Measurements from ENCODE around the gene LPCAT1. TPM values are rescaled to one million over a fixed set of nuclear protein-coding genes. Genes with fewer than 3 reads are reported as not detected.
"Not testable (repeated sequence)": the region's sequence is repeated elsewhere in the genome, so short reads cannot be mapped to it uniquely, and the experiment has no call there.

The LPCAT1 gene
- total RNA-seq, 1 donor from 2014 or later, result 77.0 TPM

DNA sequence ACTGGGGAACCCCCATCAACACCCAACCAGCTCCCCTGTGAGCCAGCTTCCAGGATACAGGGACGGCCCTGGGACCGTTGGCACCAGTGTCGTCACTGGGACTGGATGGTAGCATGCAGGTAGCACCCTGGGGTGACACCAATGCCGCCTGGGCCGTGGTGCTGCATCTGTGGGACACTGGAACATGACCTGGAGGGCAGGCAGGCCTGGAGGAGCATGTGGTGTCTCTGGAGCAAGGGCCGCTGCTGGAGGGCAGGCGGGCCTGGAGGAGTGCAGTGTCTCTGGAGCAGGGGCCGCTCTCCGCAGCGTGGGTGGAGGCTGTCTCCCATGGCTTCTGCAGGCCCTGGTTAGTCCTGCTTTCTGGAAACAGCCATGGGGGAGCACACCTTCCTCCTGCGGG, 13.1 kb downstream of the LPCAT1 start:
- DNase-seq (ENCODE audit: extremely low read depth, low read depth, low spot score), result no peak

DNA sequence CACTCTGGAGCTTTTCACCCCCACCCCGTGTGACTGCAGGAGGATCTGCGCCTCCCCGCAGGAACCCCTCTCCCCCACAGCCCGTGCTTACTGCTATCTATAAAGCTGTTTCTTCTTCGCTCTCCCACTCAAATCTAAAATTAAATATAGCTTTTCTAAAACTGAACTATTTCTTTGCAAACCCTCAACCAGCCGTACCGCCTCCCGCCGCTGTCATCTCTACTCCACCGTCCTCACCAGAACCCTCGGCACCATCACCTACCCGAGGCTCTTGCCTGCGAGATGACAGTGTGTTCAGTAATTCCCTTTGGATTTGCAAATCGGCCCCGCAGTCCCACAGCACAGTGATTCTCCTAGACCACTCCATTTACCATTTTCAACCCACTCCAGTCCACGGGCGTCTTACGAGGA, 13.6 kb downstream of the LPCAT1 start:
- DNase-seq (ENCODE audit: extremely low read depth, low read depth, low spot score), result no peak

DNA sequence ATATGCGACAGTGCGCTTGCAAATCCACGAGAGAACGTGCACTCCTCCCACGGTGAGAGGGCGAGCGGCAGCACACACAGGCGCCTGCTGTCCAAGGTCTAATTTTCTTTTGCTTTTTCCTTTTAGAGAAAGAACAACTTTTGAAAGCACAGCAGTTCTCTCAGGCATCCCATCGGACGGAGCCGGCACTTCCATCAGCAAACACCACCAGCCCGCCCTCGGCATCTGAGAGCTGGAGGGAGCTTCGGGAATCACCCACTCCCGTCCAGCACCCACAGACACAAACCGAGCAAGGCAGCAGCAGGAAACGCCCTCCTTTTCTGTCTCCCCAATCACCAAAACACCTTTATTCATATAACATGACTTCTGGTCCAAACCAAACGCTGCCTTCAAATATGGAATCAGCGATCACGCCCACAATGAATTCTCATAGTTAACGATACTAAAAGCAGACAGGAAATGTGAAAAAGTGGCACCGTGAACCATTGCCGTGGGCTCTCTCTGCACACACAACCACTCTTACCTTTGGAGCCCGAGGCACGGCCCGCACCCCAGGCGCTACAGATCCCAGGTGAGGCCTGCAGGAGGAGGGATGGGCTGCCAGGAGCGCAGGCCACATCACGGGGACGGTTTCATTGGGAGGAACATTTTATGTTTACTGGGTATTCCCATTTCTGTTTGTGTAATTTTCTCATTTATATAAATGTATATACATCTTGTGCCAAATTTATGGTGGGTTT, 14.2 kb downstream of the LPCAT1 start:
- DNase-seq (ENCODE audit: extremely low read depth, low read depth, low spot score), result no peak

DNA sequence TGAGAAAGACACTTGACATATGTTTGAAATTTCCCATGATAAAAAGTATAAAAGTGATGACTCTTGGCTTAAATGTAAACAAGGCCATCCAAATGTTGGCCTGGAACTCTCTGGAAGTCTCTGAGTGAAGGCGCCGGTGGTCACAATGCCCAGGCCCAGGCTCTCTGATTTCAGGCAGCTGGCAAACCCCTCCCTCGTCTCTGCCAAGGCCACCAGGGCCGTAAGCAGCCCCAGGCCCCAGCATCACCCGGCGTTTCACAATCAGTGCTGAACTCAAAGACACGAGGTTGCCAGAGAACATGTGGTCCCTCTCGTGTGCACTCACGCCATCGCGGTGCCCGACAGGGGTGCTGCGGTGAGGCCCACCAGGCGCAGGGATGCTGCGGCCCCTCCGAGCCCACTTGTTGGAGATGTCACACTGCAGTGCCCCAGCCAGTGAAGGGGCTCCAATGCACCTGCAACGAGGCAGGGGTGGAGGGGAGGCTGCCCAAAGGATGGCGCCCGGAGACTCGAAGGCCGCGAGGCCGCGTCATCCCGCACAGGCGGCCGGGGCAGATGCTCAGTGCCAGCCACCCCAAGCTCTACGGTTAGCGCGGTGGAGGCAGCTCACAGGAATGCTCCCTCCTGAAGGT, 15.0 kb downstream of the LPCAT1 start:
- no peak for DNase-seq (ENCODE audit: extremely low read depth, low read depth, low spot score)

DNA sequence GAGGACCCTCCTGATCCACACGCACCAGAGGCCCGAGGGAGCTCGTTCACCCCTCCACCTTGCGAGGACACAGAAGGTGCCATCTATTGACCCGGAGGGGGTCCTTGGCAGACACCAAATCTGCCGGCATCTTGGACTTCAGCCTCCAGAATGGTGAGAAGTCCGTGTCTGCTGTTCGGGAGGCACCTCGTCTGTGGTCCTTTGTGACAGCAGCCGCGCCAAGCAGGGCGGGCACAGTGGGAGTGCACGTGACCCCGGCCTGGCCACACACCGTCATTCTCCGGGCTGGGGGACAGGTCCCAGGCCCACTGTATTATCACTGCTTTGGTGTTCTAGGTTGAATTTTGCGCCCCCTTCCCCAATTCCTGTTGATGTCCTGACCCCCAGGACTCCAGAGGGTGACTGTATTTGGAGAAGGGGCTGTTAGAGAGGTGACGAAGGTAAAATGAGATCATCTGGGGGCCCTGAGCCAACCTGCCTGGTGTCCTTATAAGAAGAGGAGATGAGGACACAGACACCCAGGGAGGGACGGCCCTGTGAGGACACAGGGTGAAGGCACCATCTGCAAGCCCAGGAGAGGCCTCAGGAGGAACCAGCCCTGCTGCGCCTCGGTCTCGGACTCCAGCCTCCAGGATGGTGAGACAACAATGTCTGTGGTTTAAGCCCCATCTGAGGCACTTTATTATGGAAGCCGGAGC, 15.7 kb downstream of the LPCAT1 start:
- no peak for DNase-seq (ENCODE audit: extremely low read depth, low read depth, low spot score)

DNA sequence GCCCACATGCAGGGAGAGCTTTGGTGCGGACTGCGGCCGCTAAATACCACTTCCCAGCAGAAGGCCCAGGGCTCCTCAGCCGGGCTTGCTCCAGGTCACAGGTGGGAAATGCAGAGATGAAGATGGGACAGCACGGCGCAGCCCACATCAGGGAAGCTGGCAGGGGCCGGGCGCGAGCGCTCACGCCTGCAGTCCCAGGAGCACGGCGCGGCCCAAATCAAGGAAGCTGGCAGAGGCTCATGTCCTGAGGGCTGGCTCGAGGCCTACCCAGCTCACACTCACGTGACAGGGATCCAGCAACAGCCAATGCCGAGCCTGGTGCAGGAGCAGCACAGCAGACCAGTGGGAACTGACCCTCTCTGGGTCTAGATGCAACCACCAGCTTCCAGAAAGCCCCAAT, 16.3 kb downstream of the LPCAT1 start:
- no peak for DNase-seq (ENCODE audit: extremely low read depth, low read depth, low spot score)

DNA sequence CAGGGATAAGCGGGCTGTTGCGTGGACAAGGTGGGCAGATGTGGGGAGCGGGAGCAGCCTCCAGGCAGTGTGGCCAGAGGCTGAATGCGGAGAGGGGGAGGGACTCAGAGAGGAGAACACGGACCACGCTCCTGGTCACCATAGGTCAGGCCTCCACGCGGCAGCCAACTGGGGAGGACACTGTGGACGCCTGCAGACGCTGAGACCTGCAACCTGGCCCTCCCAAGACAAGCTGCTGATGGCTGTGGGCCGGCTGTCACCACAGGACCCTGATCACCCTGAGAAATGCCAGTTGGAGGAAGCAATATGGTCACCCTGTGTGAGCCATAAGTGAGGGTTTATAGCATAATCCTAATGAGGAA, 16.8 kb downstream of the LPCAT1 start:
- DNase-seq (ENCODE audit: extremely low read depth, low read depth, low spot score), result no peak

DNA sequence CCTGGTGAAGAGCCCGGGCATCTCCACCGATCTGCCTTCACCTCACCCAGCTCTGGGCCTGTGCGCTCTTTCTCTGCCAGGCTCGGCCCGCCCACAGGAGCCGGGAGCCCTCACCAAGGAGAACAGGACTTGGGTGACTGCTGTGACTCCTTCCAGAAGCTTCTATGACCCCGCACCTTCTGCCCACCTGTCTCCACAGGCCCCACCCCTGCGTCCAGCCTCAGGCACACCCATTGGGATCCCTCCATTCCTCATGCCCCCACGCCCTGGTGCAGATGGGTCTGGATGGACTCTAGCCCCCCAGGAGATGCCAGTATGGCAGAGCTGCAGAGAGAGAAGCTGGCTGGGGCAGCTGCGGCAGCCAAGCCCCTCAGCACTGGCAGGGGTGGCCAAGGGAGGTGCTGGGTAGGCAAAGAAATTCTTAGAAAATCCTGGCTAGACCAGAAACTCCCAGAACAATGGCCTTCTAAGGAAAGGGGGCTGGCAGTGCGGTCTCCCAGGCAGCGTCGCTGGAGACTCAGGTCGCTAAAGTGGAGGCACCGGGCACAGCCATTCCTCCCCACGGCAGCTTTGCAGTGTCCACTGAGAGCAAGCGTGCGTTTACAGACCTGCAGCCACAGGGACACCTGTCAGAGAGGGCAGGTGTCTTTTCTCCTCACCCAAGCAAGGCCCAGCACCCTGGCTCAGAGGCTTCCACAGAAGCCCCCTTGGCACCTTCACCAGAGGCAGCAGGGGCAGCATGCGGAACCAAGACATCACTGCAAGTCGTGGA, 17.3 kb downstream of the LPCAT1 start:
- DNase-seq (ENCODE audit: extremely low read depth, low read depth, low spot score), result no peak

DNA sequence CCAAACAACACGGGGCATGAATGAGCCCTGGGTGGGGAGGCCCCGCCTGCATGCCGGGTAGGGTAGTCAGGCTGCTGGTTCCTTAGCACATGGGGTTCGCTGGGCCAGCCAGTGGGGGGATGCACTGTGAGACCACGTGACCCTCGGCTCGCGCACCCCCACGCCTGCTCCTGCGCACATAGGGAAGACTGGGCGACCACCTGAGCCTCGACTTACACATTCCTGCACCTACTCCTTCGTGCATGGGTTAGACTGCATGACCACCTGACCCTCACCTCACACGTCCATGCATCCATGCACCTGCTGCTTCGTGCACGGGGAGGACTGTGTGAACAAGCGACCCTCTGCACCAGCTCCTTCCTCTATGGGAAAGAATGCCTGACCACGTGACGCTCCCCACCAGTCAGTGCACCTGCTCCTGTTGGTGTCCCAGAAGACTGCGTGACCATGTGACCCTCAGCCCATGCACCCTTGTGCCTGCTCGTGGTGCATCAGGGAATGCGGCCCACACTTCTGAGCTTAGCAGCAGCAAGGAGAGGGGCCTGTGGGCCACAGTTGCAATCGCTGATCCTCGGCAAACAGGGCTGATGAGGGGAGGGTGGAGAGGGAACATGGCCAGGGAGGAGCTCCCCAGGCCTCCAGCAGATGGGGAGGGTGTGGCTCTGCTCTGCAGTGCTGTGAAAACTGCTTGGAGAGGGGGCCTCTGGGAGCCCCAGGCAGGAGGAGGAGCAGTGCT, 18.1 kb downstream of the LPCAT1 start:
- no peak for DNase-seq (ENCODE audit: extremely low read depth, low read depth, low spot score)

DNA sequence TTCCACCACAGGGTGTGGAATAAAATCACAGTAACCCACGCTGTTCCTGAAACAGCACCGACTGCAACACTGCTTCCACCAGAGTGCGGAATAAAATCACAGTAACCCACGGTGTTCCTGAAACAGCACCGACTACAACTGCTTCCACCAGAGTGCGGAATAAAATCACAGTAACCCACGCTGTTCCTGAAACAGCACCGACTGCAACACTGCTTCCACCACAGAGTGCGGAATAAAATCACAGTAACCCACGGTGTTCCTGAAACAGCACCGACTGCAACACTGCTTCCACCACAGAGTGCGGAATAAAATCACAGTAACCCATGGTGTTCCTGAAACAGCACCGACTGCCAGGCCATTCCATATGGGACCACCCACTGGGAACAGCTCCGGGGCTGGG, 18.7 kb downstream of the LPCAT1 start:
- not testable (repeated sequence) for DNase-seq (ENCODE audit: extremely low read depth, low read depth, low spot score)

DNA sequence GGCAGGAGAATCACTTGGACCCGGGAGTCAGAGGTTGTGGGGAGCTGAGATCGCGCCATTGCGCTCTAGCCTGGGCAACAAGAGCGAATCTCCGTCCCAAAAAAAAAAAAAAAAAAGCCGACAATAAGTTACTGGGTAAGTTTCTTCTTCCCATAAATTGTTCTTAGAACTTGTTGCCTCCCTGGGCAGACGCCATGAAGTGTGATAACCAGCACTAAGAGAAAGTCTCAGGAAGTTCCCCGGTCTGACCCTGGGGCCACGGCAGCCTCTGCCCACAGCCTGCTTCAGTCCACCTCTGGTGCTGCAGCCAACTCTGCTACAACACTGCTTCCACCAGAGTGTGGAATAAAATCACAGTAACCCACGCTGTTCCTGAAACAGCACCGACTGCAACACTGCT, 19.1 kb downstream of the LPCAT1 start:
- DNase-seq (ENCODE audit: extremely low read depth, low read depth, low spot score), result no peak

DNA sequence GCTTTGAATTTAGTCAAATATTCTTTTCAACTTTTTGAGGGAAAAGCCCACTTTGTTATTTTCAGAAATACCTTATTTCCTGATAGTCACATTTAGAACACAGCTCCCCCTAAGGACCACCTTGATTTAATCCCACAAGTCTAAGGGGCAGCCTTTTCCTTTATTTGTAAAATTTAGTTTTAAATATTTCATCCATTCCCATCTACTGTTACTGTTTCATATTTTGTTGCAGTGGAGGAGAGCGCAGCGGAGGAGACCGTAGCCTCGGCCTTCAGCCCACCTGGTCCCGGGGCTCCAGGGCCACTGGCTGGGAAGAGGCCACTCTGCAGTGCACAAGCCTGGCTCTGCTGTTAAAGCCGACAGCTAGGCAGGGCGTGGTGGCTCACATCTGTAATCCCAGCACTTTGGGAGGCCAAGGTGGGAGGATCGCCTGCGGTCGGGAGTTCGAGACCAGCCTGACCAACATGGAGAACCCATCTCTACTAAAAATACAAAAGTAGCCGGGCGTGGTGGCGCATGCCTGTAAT, 19.6 kb downstream of the LPCAT1 start:
- no peak for DNase-seq (ENCODE audit: extremely low read depth, low read depth, low spot score)

DNA sequence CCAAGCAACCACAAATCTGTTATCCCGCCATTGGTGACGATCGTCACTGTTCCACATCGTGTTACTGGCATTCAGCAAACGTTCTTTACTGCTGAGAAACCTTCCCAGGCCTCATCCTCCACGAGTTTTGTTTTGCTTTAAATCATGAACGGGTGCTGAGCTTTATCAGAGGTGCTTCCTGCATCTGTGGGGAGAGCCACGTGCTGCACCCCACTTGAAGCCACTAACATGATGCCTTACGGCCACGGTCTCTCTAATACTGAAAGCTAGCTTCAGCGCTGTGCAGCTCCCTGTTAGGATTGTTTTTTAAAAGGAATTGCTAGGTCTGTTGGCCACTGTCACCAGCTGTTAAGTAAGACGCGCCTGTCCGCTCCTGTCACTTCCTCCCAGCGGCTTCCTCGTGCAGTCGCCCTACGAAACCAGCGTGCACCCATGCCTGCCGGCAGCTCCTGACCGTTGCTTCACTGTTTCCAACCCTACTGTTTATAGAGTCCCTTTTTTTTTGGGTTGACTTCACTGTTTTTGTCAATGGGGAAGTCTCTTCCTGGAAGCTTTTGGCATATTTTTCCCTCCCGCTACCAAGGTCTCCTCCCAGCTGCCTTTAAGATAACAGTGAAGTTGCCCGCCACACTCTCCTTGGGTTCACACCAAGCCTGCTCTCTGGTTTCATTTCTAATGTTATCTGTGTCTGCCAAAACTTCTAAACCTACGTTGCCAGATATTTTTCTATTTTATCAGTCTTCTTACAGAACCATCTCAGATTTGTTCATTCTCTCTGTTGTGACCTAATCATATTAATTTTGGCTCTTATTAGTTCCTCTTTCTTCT, 20.3 kb downstream of the LPCAT1 start:
- DNase-seq (ENCODE audit: extremely low read depth, low read depth, low spot score), result no peak

DNA sequence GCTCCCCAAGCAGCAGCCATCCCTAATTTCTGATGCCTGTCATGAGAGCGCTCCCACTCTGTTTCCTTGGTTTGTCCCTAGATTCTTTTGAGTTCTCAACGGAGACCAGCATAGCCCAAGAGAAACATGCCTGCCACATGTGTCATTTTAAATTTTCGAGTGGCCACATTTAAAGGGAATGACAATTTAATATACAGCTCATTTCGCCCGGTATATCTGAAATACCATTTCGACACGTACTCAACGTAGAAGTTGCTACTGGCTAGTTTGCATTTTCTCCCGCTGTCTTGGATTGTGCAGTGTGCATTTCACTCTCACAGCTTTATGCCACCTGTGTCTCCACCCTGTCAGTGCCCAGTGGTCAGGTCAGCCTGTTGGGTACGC, 21.0 kb downstream of the LPCAT1 start:
- no peak for DNase-seq (ENCODE audit: extremely low read depth, low read depth, low spot score)

DNA sequence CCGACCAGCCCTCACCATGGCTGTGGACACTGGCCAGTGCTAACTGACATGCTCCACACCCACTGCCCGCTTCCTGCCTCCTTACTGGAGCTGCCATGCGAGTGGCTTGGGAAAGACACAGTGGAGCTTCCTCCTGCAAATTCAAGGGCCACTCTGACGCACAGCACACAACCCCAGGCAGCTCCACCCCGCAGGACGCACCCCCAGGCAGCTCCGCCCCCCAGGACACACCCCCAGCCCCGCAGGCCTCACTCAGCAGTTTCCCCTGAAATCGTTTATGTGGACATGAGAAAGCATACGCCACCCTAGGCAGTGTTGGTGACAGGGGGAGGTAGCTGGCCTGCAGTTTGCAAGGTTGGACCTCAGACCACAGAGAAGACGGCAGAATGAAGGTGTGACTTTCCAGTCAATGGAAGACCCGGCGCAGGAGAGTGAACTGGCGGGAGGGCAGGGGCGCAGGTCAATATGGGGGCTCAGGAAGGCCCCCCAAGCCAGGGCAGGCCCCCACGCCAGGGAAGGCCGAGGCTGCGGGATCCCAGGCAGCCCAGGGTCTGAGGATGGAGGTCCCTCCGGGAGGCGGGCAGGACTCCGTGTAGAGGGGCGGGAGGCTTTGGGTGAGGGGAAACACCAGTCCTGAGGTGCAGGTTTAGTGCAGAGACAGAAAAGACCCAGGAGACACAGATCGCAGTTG, 21.6 kb downstream of the LPCAT1 start:
- DNase-seq (ENCODE audit: extremely low read depth, low read depth, low spot score), result no peak

DNA sequence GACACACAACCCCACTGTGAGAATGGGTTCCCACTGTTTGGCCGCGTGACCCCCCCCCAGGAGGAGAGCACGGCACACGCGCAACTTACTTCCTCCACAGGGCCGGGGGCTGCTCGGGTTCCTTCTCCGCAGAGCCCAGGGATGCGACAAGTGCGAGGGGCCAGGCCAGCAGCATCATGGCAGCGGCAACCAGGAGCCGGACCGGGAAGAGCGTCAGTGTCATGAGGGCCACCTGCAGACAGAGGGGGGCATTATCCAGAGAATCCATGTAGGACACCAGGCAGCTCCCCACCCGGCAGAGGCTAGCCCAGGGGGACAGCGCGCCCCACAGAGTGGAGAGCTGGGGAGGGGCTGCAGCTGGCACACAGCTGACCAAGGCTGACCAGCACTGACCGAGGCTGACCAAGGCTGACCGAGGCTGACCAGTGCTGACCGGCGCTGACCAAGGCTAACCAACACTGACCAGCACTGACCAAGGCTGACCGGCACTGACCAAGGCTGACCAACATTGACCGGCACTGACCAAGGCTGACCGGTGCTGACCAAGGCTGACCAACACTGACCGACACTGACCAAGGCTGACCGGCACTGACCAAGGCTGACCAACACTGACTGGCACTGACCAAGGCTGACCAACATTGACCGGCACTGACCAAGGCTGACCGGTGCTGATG, 22.3 kb downstream of the LPCAT1 start:
- no peak for DNase-seq (ENCODE audit: extremely low read depth, low read depth, low spot score)

DNA sequence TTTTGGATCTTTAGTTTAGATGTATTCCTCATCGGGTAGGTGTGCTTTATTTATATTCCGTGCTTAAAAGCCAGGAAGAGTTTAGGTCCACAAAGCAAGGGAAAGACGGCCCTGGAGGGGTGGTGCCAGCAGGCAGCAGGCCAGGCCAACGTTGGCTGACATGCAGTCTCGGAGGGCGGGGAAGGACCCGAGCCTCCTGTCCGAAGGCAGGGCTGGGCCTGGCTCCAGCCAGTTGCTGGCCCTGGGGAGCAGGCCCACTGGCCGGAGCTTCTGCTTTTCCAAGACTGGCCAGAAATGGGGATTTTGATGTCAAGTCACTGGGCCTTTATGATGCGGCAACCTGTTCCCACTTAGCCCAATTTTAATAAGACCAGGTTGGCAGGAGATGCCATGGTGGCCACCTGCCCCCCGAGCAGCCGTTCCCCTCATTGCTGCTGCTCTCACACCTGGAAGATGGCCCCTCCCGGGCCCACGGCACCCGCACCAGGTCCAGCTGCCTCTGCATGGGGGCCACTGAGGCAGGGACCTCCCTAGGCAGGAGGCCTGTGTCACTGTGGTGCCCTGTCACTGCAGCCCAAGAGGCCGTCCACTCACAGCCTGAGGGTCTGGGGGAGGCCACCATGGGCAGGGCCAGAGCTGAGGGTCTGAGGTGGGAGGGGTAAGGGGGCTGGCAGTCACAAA, 23.2 kb downstream of the LPCAT1 start:
- DNase-seq (ENCODE audit: extremely low read depth, low read depth, low spot score), result no peak

DNA sequence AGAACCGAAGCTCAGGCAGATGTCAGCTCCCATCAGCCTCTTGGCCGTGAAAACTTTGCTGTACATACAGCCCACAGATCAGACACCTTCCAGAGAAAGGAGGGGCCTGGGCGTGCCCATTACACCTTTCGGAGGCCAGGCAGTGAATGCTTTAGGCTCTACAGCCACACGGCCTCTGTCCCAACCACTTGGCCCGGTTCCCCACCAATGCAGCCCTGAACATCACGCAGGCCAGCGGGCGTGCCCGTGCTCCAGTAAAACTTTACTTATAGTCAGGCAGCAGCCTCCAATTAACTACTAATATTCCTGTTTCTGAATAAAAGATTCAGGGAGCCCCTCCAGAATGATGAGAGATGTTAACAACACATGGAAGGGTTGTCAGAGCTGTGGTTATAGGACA, 23.9 kb downstream of the LPCAT1 start:
- DNase-seq (ENCODE audit: extremely low read depth, low read depth, low spot score), result no peak
